Thyroid gland (tissue), 4 donors: Measurements from ENCODE around the gene SPTBN4. TPM values are rescaled to one million over a fixed set of nuclear protein-coding genes. Genes with fewer than 3 reads are reported as not detected.
"Not testable (repeated sequence)": the region's sequence is repeated elsewhere in the genome, so short reads cannot be mapped to it uniquely, and the experiment has no call there.

Source experiments
- DNase-seq, 2 donors: peaks; one replicate each; pipeline ENCODE4 v3.0.0-alpha.2; 2019
- H3K27ac ChIP-seq, 3 donors: fragments of 200-600 bp; sonication (generic); 1 replicate in 2 of 3; 2 replicates in 1 of 3; pipeline ENCODE4 v1.5.1; 2016 to 2019; ENCODE audit warnings: mild to moderate bottlenecking in 1 of 3, moderate library complexity in 1 of 3
- H3K27me3 ChIP-seq: fragments of 200-600 bp; sonication (generic); one replicate; pipeline ENCODE4 v1.5.1; 2019
- H3K36me3 ChIP-seq, 2 donors: fragments of 200-600 bp; sonication (generic); one replicate each; pipeline ENCODE4 v1.5.1; 2016 to 2019
- H3K4me1 ChIP-seq, 2 donors: fragments of 200-600 bp; sonication (generic); one replicate each; pipeline ENCODE4 v1.5.1; 2017 to 2019
- H3K4me3 ChIP-seq, 3 donors: fragments of 200-600 bp; sonication (generic); replicated peaks in 1 of 3; 1 replicate in 2 of 3; 2 replicates in 1 of 3; pipeline ENCODE4 v1.5.1; 2016; ENCODE audit warnings: mild to moderate bottlenecking in 1 of 3
- H3K9me3 ChIP-seq: fragments of 200-600 bp; sonication (generic); one replicate; pipeline ENCODE4 v1.5.1; 2017
- CTCF ChIP-seq, 6 experiments: fragments of 200-600 bp in 3 of 6; fragments of 450-650 bp in 3 of 6; sonication (generic) in 3 of 6; IDR thresholded peaks; one replicate each; pipeline ENCODE4 v1.5.1; 2016 to 2019; ENCODE audit warnings: antibody characterized with exemption in 6 of 6, mild to moderate bottlenecking in 2 of 6, inconsistent platforms in 1 of 6, moderate library complexity in 1 of 6
- POLR2A ChIP-seq, 2 donors: fragments of 450-650 bp; IDR thresholded peaks; one replicate each; pipeline ENCODE4 v1.6.1; 2017; ENCODE audit warnings: antibody characterized with exemption in 2 of 2, mild to moderate bottlenecking in 2 of 2, moderate library complexity in 1 of 2
- WGBS, 2 donors: methylation state at CpG; one replicate each; pipeline ENCODE4 v1.1.5; 2017; 5-methylcytosine and 5-hydroxymethylcytosine counted together
- intact Hi-C: fragments of 100-400 bp; cut with DNase I; formaldehyde crosslinking; loops from one replicate; pipeline ENCODE4 v1.15.1; 2023
- total RNA-seq, 4 donors: library from RNA; depleted of rRNA; stranded (reverse); fragments of >200 nt; gene quantifications; one replicate each; pipeline ENCODE4 v1.2.3, GENCODE V29; 2016

SPTBN4 gene
- total RNA-seq, 4 donors from 2014 or later, result 0.67 to 2.7 (median 1.0) TPM

GRCh38 chr19:40588110-40588854 is 121.5 kb downstream of the SPTBN4 start:
- H3K27ac ChIP-seq, result no peak overlapping the region
- peaks cover 4 to 10% of the 10 kb centered on the region in 2 donors for H3K36me3 ChIP-seq
- no peaks in the 10 kb centered on the region for H3K27me3 ChIP-seq
- H3K9me3 ChIP-seq, result no peaks in the 10 kb centered on the region
- H3K4me3 ChIP-seq, result no peak overlapping the region
- TF ChIP-seq POLR2A (IDR thresholded peaks at IDR 0.05) (no peak), CTCF (IDR thresholded peaks at IDR 0.05) (no peak)
- no peaks in the 10 kb centered on the region for H3K4me1 ChIP-seq
- no peak for DNase-seq
- WGBS, 2 donors, result 90 to 92% methylated on average over 14 to 19 of the region's 19 CpGs
- intact Hi-C loops, result no loop called here

- 77 to 88% methylated on average over 9 of the region's 9 CpGs for WGBS, 2 donors
- no peaks in the 10 kb centered on the region for H3K27me3 ChIP-seq
- no peak overlapping the region for H3K27ac ChIP-seq
- no peak for TF ChIP-seq CTCF (IDR thresholded peaks at IDR 0.05)
- TF ChIP-seq POLR2A (IDR thresholded peaks at IDR 0.05), result no peak
- no peak overlapping the region for H3K4me3 ChIP-seq
- H3K36me3 ChIP-seq, result peaks cover 0 to 4% of the 10 kb centered on the region in 2 donors
- no peak for DNase-seq
- no peaks in the 10 kb centered on the region for H3K4me1 ChIP-seq
- no peaks in the 10 kb centered on the region for H3K9me3 ChIP-seq
- intact Hi-C loops, result no loop called here
These were observed 122.2 kb downstream of the SPTBN4 start for GRCh38 chr19:40588926-40589569.

- H3K27me3 ChIP-seq, result no peaks in the 10 kb centered on the region
- no peak for DNase-seq
- no peaks in the 10 kb centered on the region for H3K36me3 ChIP-seq
- H3K4me3 ChIP-seq, result no peak overlapping the region
- H3K27ac ChIP-seq, result no peak overlapping the region
- 95 to 97% methylated on average over 18 to 23 of the region's 26 CpGs for WGBS, 2 donors
- no peaks in the 10 kb centered on the region for H3K9me3 ChIP-seq
- no peaks in the 10 kb centered on the region for H3K4me1 ChIP-seq
- no peak for TF ChIP-seq POLR2A (IDR thresholded peaks at IDR 0.05)
- TF ChIP-seq CTCF (IDR thresholded peaks at IDR 0.05), result no peak
- intact Hi-C loops, result loop anchor here (10.0 kb wide), 1 partner anchor 125 kb away; the partner anchor contains the start of genes BLVRB and SPTBN4
These were observed 123.0 kb downstream of the SPTBN4 start for GRCh38 chr19:40589591-40590429.

GRCh38 chr19:40590464-40591265 is 123.9 kb downstream of the SPTBN4 start:
- H3K36me3 ChIP-seq, result no peaks in the 10 kb centered on the region
- no peak for DNase-seq
- intact Hi-C loops, result loop anchor here (10.0 kb wide), 1 partner anchor 126 kb away; the partner anchor contains the start of genes BLVRB and SPTBN4
- H3K9me3 ChIP-seq, result no peaks in the 10 kb centered on the region
- WGBS, 2 donors, result 81 to 83% methylated on average over 12 to 17 of the region's 22 CpGs
- H3K4me3 ChIP-seq, result no peak overlapping the region
- no peak overlapping the region for H3K27ac ChIP-seq
- H3K27me3 ChIP-seq, result no peaks in the 10 kb centered on the region
- TF ChIP-seq CTCF (IDR thresholded peaks at IDR 0.05) (no peak), POLR2A (IDR thresholded peaks at IDR 0.05) (no peak)
- no peaks in the 10 kb centered on the region for H3K4me1 ChIP-seq

GRCh38 chr19:40591724-40592123 is 124.9 kb downstream of the SPTBN4 start:
- intact Hi-C loops, result loop anchor here (10.0 kb wide), 1 partner anchor 127 kb away; the partner anchor contains the start of genes BLVRB and SPTBN4
- H3K27me3 ChIP-seq, H3K9me3 ChIP-seq, H3K4me1 ChIP-seq, H3K27ac ChIP-seq, H3K36me3 ChIP-seq, H3K4me3 ChIP-seq, DNase-seq: not testable (repeated sequence)
- 93 to 97% methylated on average over 4 of the region's 4 CpGs for WGBS, 2 donors
